ENCODE data around the gene STRN3.
"Not testable (repeated sequence)": the region's sequence is repeated elsewhere in the genome, so short reads cannot be mapped to it uniquely, and the experiment has no call there.

STRN3 gene

GRCh38 chr14:30906752-30907658 is 119.2 kb downstream of the STRN3 start:
- DNase-seq: peak in 1 of 2 donors; percentile 33

- DNase-seq: no peak
Observed at GRCh38 chr14:30903285-30904124, 122.7 kb downstream of the STRN3 start.

- DNase-seq: not testable (repeated sequence)
Observed at GRCh38 chr14:30897121-30897520, 129.1 kb downstream of the STRN3 start.

- DNase-seq: no peak
Observed at GRCh38 chr14:30896435-30896834, 129.7 kb downstream of the STRN3 start.

- no peak for DNase-seq
Observed at GRCh38 chr14:30894923-30895515, 131.2 kb downstream of the STRN3 start.

- DNase-seq: no peak
Observed at GRCh38 chr14:30893819-30894218, 132.4 kb downstream of the STRN3 start.

GRCh38 chr14:30889244-30889594 is 137.0 kb downstream of the STRN3 start:
- no peak for DNase-seq

- DNase-seq: no peak
Observed at GRCh38 chr14:30888480-30889243, 137.5 kb downstream of the STRN3 start.

- no peak for DNase-seq
Observed at GRCh38 chr14:30885840-30886740, 140.1 kb downstream of the STRN3 start.

- DNase-seq: no peak
Observed at GRCh38 chr14:30884901-30885300, 141.3 kb downstream of the STRN3 start.

GRCh38 chr14:30883508-30884294 is 142.5 kb downstream of the STRN3 start:
- DNase-seq: no peak

- no peak for DNase-seq
Observed at GRCh38 chr14:30882431-30882830, 143.7 kb downstream of the STRN3 start.

GRCh38 chr14:30876692-30877091 is 149.5 kb downstream of the STRN3 start:
- no peak for DNase-seq

- DNase-seq: no peak
Observed at GRCh38 chr14:30875788-30876053, 150.5 kb downstream of the STRN3 start.

- DNase-seq: no peak
Observed at GRCh38 chr14:30874999-30875787, 151.0 kb downstream of the STRN3 start.

- DNase-seq: no peak
Observed at GRCh38 chr14:30874120-30874998, 151.8 kb downstream of the STRN3 start, which contains the start of gene COCH. Gene COCH (plus strand): TSS chr14:30874559. CDS start chr14:30874939, 380 bp downstream.

- no peak for DNase-seq
Observed at GRCh38 chr14:30873308-30874119, 152.7 kb downstream of the STRN3 start.

GRCh38 chr14:30872602-30873001 is 153.6 kb downstream of the STRN3 start:
- no peak for DNase-seq
